GM19397 (cell line): ENCODE measurements around the gene TRIM64.
"Not testable (repeated sequence)": the region's sequence is repeated elsewhere in the genome, so short reads cannot be mapped to it uniquely, and the experiment has no call there.

ENCODE experiments used
- ATAC-seq: cut with Tn5 transposase; IDR thresholded peaks from one replicate; pipeline ENCODE4 v1.9.1; 2021; ENCODE audit warnings: mild to moderate bottlenecking, moderate library complexity; ENCODE audit not compliant: unreplicated experiment

The TRIM64 gene

DNA sequence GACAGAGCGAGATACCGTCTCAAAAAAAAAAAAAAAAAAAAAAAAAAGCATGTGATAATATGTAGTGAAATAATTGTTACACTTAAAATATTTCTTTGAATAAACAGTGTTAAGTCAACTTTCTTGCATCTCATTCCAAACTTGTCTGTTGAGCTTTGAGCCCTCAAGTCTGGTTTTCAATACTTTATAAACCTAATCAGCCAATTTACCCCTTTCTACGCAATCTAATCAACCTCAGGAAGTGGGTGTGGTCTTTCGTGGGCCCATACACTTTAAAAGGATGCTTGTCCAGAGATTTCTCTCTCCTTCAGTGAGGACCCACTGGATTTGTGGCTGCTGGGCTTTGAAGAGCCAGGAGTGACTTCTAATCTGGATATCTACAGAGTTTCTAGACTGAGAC lies at the start of gene TRIM64:
Gene TRIM64, plus strand, starts transcription at position 301 of the 400 bp plus-strand sequence. CDS start 2,467 bp downstream, outside the sequence.
- ATAC-seq, result not testable (repeated sequence)

DNA sequence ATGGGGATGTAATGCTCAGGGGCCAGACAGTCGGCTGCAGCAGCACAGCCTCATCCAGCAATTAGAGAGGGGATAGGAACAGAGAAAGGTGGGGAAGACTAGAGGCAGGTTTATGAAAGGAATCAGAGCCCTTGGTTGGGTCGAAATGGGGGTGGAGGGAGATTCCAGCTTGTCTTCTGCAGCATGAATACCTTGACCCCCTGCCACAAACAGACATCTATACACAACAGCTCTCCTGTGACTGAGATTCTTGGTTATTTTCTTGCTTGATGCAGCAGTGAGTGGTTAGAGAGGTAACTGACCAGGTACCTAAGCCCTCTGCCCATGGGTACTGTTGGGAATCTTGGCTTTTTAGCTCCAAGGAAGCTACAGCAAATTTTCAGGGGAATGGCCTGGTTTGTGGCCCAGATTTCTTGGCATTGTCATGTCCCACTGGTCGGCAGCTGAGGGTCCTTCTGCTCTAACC lies 43.6 kb upstream of the TRIM64 start, which contains the start of gene TRIM49D1:
Gene TRIM49D1, minus strand, starts transcription at position 51 of the 466 bp plus-strand sequence. CDS start 4,535 bp downstream, outside the sequence.
- ATAC-seq, result no peak

DNA sequence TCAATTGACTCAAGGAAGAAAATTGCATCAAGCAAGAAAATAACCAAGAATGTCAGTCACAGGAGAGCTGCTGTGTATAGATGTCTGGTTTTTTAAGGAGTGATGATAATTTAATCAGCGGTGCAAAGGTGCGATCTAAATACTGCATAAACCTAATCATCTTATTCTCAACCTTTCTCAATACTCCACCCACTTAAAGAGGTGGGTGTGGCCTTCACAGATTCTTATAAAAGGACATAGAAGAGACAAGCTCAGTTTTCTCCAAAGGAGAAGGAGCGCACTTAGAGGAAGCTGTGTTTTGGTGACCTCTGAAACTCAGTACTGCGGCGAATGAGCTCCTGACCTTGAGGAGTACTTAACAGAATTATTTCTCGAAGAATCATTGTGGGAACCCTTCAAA lies 42.1 kb upstream of the TRIM64 start, which contains the start of gene TRIM49D2:
Gene TRIM49D2, plus strand, starts transcription at position 301 of the 400 bp plus-strand sequence. CDS start 2,698 bp downstream, outside the sequence.
- not testable (repeated sequence) for ATAC-seq

DNA sequence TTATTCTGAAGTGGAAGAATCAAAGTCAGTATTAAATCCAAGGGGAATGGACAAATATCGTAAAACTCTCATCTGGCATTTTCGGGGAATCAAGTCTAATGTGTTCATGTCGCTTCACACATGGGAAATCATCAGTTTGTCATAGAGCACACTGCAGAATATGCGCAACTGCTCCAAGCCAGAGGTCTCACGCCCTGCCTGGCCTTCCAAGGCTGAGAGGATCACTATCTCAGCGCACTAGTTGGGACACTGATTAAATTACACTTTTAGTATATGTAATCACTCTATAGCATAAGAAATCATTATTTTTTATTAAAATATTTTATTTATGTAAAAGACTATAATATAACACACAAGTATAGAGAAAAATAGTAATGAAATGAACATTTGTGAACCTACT lies 5.0 kb upstream of the TRIM64 start:
- ATAC-seq, result not testable (repeated sequence)
